T-cell (primary cell): ENCODE data around the gene CCDC154. TPM values are rescaled to one million over a fixed set of nuclear protein-coding genes. Genes with fewer than 3 reads are reported as not detected.

Experiments
- ATAC-seq, 4 experiments: fragments of 200-7000 bp in 3 of 4; fragments of 150-1000 bp in 1 of 4; cut with Tn5 transposase; replicated peaks in 1 of 4; 1 replicate in 3 of 4; 2 replicates in 1 of 4; pipeline ENCODE4 v1.10.0; 2021; ENCODE audit warnings: moderate library complexity in 3 of 4, mild to moderate bottlenecking in 2 of 4, moderate number of reproducible peaks in 1 of 4
- CTCF ChIA-PET, 2 donors: fragments of 300-600 bp; sonication (Branson Sonifier 250); formaldehyde crosslinking; loops; one replicate each; lab custom pipeline; 2022; ENCODE audit warnings: antibody characterized with exemption in 2 of 2; lab: Charles Lee
- POLR2A ChIA-PET, 2 donors: fragments of 300-600 bp; sonication (Branson Sonifier 250); formaldehyde crosslinking; loops; one replicate each; lab custom pipeline; 2022; ENCODE audit warnings: antibody characterized with exemption in 2 of 2; lab: Charles Lee
- DNase-seq, 35 experiments: peaks; one replicate each; pipeline versions ENCODE4 v3.0.0 to v3.0.0-alpha.2; 2013 to 2023
- H3K27ac ChIP-seq: one replicate; pipeline ENCODE4 v1.5.1; 2013; ENCODE audit warnings: low read length
- H3K27me3 ChIP-seq, 2 experiments: replicated peaks in 1 of 2; 1 replicate in 1 of 2; 2 replicates in 1 of 2; pipeline versions ENCODE4 v1.6.1 to v1.7.0; 2013; ENCODE audit warnings: low read length in 1 of 2, mixed read lengths in 1 of 2; ENCODE audit not compliant: control insufficient read depth in 2 of 2, insufficient read depth in 2 of 2; ENCODE audit errors: extremely low read depth in 1 of 2
- H3K36me3 ChIP-seq, 2 donors: 1 replicate in 1 of 2; 2 replicates in 1 of 2; pipeline versions ENCODE4 v1.6.1 to v1.7.0; 2013; ENCODE audit warnings: low read length in 1 of 2; ENCODE audit not compliant: control insufficient read depth in 2 of 2, insufficient read depth in 1 of 2; ENCODE audit errors: extremely low read depth in 1 of 2
- H3K4me1 ChIP-seq, 2 experiments: 1 replicate in 1 of 2; 2 replicates in 1 of 2; pipeline versions ENCODE4 v1.6.1 to v1.7.0; 2013; ENCODE audit warnings: low read length in 2 of 2, mixed read lengths in 1 of 2; ENCODE audit not compliant: insufficient read depth in 2 of 2, control insufficient read depth in 1 of 2; ENCODE audit errors: extremely low read depth in 1 of 2
- H3K4me3 ChIP-seq, 2 donors: 1 replicate in 1 of 2; 2 replicates in 1 of 2; pipeline versions ENCODE4 v1.5.1 to v1.7.0; 2013; ENCODE audit warnings: mild to moderate bottlenecking in 2 of 2, low read length in 1 of 2, moderate library complexity in 1 of 2; ENCODE audit not compliant: control insufficient read depth in 1 of 2; ENCODE audit errors: extremely low read depth in 1 of 2
- H3K9me3 ChIP-seq: 2 replicates; pipeline ENCODE4 v1.7.0; 2013
- H3K27ac Mint-ChIP-seq, 2 donors: one replicate each; pipeline ENCODE4 v1.8.0; 2020 to 2021; ENCODE audit warnings: mild to moderate bottlenecking in 2 of 2, mixed read lengths in 2 of 2
- H3K27me3 Mint-ChIP-seq, 2 donors: one replicate each; pipeline ENCODE4 v1.8.0; 2021 to 2022; ENCODE audit warnings: mixed read lengths in 2 of 2
- H3K36me3 Mint-ChIP-seq: one replicate; pipeline ENCODE4 v1.8.0; 2021; ENCODE audit warnings: mixed read lengths
- H3K4me1 Mint-ChIP-seq, 3 donors: one replicate each; pipeline ENCODE4 v1.8.0; 2020 to 2022; ENCODE audit warnings: mixed read lengths in 3 of 3, mild to moderate bottlenecking in 1 of 3
- H3K4me3 Mint-ChIP-seq, 3 donors: one replicate each; pipeline ENCODE4 v1.8.0; 2020 to 2022; ENCODE audit warnings: mild to moderate bottlenecking in 3 of 3, mixed read lengths in 3 of 3, moderate library complexity in 3 of 3
- H3K9me3 Mint-ChIP-seq, 3 donors: one replicate each; pipeline ENCODE4 v1.8.0; 2020 to 2022; ENCODE audit warnings: mixed read lengths in 3 of 3
- WGBS: methylation state at CpG from one replicate; pipeline ENCODE4 v1.1.5; 2013; ENCODE audit warnings: missing lambda C conversion rate; ENCODE audit not compliant: insufficient coverage; 5-methylcytosine and 5-hydroxymethylcytosine counted together
- total RNA-seq, 35 experiments: library from RNA in 6 of 35; stranded (reverse) in 6 of 35; fragments of 120-200 nt in 1 of 35; gene quantifications; one replicate each; pipeline versions ENCODE4 v1.2.1 to v1.2.4 and lab custom pipeline; 2013 to 2026

The CCDC154 gene
- total RNA-seq, 5 donors from 2014 or later (not counting 1 experiment from before 2014, with no cell fraction given): 2.5 to 9.3 (median 6.5) TPM

DNA sequence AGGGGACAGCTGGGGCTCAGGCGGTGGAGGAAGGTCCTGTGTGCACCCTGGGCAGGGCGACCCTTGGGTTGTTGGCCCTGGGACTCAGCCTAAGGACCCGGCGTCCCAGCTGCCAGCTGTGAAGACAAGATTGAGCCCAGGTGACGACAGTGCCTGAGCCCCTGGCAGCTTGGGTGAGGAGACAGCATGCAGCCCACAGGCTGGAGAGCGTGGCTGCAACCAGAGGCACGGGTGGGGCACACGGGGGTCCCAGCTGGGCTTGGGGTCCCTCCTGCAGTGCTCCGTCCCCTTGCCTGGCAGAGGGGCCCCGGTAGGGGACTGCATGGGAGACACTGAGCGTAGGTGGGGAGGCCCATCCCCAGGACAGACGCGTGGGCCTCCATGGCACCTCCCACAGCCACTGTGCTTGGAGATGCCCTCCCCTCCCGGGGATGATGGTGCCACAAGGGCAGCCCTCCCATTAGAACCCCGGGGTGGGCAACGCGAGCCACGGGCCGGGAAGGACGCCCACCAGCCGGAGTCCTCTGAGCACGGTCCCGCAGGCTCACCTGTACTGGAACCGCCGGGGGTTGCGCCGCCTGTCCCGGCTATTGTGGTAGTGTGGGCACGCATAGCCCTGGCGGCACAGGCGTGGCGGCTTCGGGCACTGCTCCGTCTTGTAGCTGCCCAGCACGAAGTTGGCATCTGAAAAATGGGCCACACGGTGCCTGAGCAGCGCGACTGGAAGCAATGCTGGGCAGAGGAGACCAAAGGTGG lies 45.4 kb downstream of the CCDC154 start:
- H3K36me3 ChIP-seq: peaks cover 41 to 66% of the 10 kb centered on the region in 2 donors
- Mint-ChIP-seq H3K4me3 (no peak overlapping the region), H3K27ac (no peak overlapping the region), H3K9me3 (no peaks in the 10 kb centered on the region), H3K27me3 (no peaks in the 10 kb centered on the region), H3K4me1 (peaks cover 2 to 16% (median 3%) of the 10 kb centered on the region in 3 donors), H3K36me3 (peaks cover 19% of the 10 kb centered on the region)
- H3K4me3 ChIP-seq: no peak overlapping the region
- H3K27me3 ChIP-seq: no peaks in the 10 kb centered on the region
- no peaks in the 10 kb centered on the region for H3K4me1 ChIP-seq
- 95% methylated on average over 38 of the region's 38 CpGs for WGBS
- DNase-seq (no peak), ATAC-seq (no peak)
- ChIA-PET CTCF (no interaction called here), POLR2A (no interaction called here)
- no peak overlapping the region for H3K27ac ChIP-seq
- no peaks in the 10 kb centered on the region for H3K9me3 ChIP-seq

GRCh38 chr16:1398351-1398750 lies 46.0 kb downstream of the CCDC154 start:
- H3K9me3 ChIP-seq: no peaks in the 10 kb centered on the region
- no peaks in the 10 kb centered on the region for H3K27me3 ChIP-seq
- Mint-ChIP-seq H3K36me3 (peaks cover 17% of the 10 kb centered on the region), H3K4me3 (no peak overlapping the region), H3K27ac (no peak overlapping the region), H3K4me1 (peaks cover 1 to 15% (median 1%) of the 10 kb centered on the region in 3 donors), H3K27me3 (no peaks in the 10 kb centered on the region), H3K9me3 (no peaks in the 10 kb centered on the region)
- peaks cover 44 to 66% of the 10 kb centered on the region in 2 donors for H3K36me3 ChIP-seq
- CTCF ChIA-PET: no interaction called here
- POLR2A ChIA-PET: no interaction called here
- ATAC-seq: no peak
- no peaks in the 10 kb centered on the region for H3K4me1 ChIP-seq
- no peak overlapping the region for H3K27ac ChIP-seq
- DNase-seq: no peak
- H3K4me3 ChIP-seq: no peak overlapping the region
- over 99% methylated on average over 9 of the region's 9 CpGs for WGBS

DNA sequence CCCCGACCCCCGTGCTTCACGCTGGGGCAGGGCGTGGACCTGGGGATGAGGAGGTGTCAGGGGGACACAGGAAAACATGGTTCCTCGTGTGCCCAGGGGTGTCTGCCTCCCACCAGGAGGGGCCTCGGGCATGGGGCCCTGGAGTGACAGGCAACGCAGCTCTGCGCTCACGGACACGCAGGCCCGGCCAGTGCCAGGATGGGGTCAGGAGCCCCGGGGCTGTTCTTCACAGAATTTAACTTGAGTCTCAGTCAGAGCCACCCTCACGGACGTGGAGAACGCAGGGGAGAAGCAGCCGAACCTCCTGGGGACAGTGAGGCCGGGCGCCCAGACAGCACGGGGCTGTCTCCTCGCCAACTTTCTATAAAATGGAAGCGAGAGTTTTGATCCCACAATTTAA lies 46.6 kb downstream of the CCDC154 start:
- Mint-ChIP-seq H3K36me3 (peaks cover 17% of the 10 kb centered on the region), H3K27ac (no peak overlapping the region), H3K27me3 (no peaks in the 10 kb centered on the region), H3K4me3 (no peak overlapping the region), H3K9me3 (no peaks in the 10 kb centered on the region), H3K4me1 (peaks cover 0 to 15% (median 0%) of the 10 kb centered on the region in 3 donors)
- H3K4me3 ChIP-seq: no peak overlapping the region
- no peak overlapping the region for H3K27ac ChIP-seq
- no peaks in the 10 kb centered on the region for H3K27me3 ChIP-seq
- ATAC-seq (no peak), DNase-seq (no peak)
- H3K4me1 ChIP-seq: no peaks in the 10 kb centered on the region
- POLR2A ChIA-PET: no interaction called here
- CTCF ChIA-PET: no interaction called here
- H3K36me3 ChIP-seq: peaks cover 43 to 66% of the 10 kb centered on the region in 2 donors
- 92% methylated on average over 15 of the region's 21 CpGs for WGBS
- H3K9me3 ChIP-seq: no peaks in the 10 kb centered on the region

DNA sequence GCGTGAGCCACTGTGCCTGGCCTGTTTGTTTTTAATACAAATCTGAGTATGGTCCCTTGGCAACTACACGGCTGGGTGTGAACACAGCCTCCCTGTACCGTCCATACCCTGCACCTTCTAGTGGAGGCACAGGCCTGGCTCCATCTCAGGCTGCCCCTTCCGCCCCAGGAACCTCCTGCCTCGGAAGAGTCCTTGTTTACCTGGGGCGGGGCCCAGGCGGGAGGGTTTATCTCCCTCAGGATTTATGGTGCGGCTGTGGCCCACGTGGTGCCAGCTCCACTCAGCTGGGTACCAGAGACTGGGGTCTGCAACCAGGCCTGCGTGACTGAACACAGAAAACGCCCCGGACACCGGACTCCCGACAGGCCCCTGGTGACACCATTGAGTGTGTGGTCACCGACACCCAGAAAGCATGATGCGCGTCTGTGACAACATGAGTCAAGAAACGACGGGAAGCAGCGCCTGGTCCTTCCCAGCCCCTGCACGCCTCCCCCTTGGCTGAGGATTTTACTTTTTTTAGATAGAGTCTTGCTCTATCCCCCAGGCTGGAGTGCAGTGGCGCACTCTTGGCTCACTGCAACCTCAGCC lies 48.8 kb downstream of the CCDC154 start:
- Mint-ChIP-seq H3K4me3 (no peak overlapping the region), H3K36me3 (peaks cover 25% of the 10 kb centered on the region), H3K4me1 (peaks cover 0 to 4% (median 0%) of the 10 kb centered on the region in 3 donors), H3K27me3 (no peaks in the 10 kb centered on the region), H3K9me3 (no peaks in the 10 kb centered on the region), H3K27ac (no peak overlapping the region)
- DNase-seq (no peak), ATAC-seq (no peak)
- WGBS: 96% methylated on average over 21 of the region's 22 CpGs
- Histone ChIP-seq H3K4me1 (peaks cover 0 to under 1% of the 10 kb centered on the region in 2 experiments), H3K27ac (no peak overlapping the region), H3K9me3 (no peaks in the 10 kb centered on the region), H3K27me3 (no peaks in the 10 kb centered on the region), H3K36me3 (peaks cover 44 to 64% of the 10 kb centered on the region in 2 donors), H3K4me3 (no peak overlapping the region)
- CTCF ChIA-PET: no interaction called here
- POLR2A ChIA-PET: no interaction called here

DNA sequence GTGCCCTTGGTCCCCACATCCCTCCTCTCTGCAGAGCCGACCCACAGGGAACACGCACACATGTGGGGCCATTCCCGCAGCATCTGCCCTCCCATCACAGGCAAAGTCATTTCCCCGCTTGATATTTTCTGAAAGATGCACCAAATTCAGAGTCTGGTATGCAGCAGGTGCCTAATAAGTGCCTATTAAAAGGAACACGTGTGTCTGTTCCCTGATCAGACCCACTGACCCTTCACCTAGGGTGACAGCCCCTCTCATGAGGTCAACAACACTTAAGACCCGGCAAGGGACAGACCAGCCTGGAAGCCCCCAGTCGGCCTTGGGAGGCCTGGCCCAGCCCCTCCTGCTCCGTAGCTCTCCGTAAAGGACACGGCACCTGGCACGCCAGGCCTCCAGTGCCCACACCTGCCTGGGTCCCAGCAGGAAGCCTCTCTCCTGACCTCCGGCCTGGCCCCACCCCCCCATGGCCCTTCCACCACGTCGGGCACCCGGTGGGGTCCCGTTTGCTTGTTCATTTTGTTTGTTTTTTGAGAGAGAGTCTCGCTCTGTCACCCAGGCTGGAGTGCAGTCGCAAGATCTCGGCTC lies 49.9 kb downstream of the CCDC154 start:
- ATAC-seq: no peak
- DNase-seq: no peak
- Histone ChIP-seq H3K27me3 (no peaks in the 10 kb centered on the region), H3K36me3 (peaks cover 46 to 65% of the 10 kb centered on the region in 2 donors), H3K4me1 (peaks cover 0 to 3% of the 10 kb centered on the region in 2 experiments), H3K9me3 (no peaks in the 10 kb centered on the region), H3K27ac (no peak overlapping the region), H3K4me3 (no peak overlapping the region)
- CTCF ChIA-PET: no interaction called here
- Mint-ChIP-seq H3K27ac (no peak overlapping the region), H3K4me3 (no peak overlapping the region), H3K36me3 (peaks cover 30% of the 10 kb centered on the region), H3K4me1 (peaks cover 0 to 4% (median 0%) of the 10 kb centered on the region in 3 donors), H3K27me3 (no peaks in the 10 kb centered on the region), H3K9me3 (no peaks in the 10 kb centered on the region)
- WGBS: 97% methylated on average over 12 of the region's 19 CpGs
- POLR2A ChIA-PET: no interaction called here

DNA sequence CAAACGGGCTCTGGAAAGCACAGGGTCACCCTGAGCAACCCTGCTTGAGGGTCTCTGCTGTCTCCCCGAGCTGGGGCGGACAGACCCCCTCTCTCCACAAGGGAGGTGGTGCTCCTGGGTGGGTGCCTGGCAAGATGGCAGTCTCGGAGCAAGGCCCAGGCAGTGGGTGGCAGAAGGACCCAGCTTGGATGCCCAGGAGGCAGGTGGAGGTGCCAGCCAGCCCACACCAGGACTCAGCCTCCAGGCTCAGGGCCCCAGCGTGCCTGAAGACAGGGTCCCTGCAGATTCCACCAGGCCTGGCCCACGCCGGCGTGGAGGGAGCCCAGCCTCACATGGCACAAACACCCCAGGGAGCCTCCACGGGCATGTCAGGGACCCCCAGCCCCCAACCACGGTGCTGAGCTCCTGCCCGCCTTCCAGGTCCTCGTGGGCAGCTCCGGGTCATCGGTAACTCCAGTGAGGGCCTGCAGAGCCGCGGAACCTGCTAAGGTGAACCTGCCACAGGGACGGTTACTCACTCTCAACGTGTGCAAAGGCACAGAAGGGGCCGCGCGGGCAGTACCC lies 50.7 kb downstream of the CCDC154 start:
- Mint-ChIP-seq H3K9me3 (no peaks in the 10 kb centered on the region), H3K36me3 (peaks cover 30% of the 10 kb centered on the region), H3K4me1 (peaks cover 0 to 4% (median 0%) of the 10 kb centered on the region in 3 donors), H3K27ac (no peak overlapping the region), H3K4me3 (no peak overlapping the region), H3K27me3 (no peaks in the 10 kb centered on the region)
- no peaks in the 10 kb centered on the region for H3K9me3 ChIP-seq
- H3K4me3 ChIP-seq: no peak overlapping the region
- DNase-seq (no peak), ATAC-seq (no peak)
- 94% methylated on average over 16 of the region's 21 CpGs for WGBS
- ChIA-PET CTCF (no interaction called here), POLR2A (no interaction called here)
- H3K27me3 ChIP-seq: no peaks in the 10 kb centered on the region
- H3K27ac ChIP-seq: no peak overlapping the region
- H3K4me1 ChIP-seq: peaks cover 0 to 3% of the 10 kb centered on the region in 2 experiments
- H3K36me3 ChIP-seq: peaks cover 39 to 63% of the 10 kb centered on the region in 2 donors
